A673 (cell line): ENCODE results near the gene ZNF506.
"Not testable (repeated sequence)": the region's sequence is repeated elsewhere in the genome, so short reads cannot be mapped to it uniquely, and the experiment has no call there.

Source experiments
- EZH2 ChIP-seq: fragments of 200-600 bp; sonication (generic); IDR thresholded peaks from 2 replicates; pipeline ENCODE4 v1.6.1; 2017; ENCODE audit warnings: borderline replicate concordance, low read depth, mild to moderate bottlenecking, mixed read lengths, antibody characterized with exemption, low read length; ENCODE audit not compliant: poor library complexity, severe bottlenecking
- TF ChIP-seq, protein P1 (sequence below): fragments of 300-800, 200-600 bp; sonication (generic); conservative IDR thresholded peaks from 2 replicates; pipeline ENCODE4 v1.5.1; 2017; ENCODE audit warnings: low read depth, mild to moderate bottlenecking, antibody characterized with exemption, low read length, moderate library complexity, mixed read lengths

DNA sequence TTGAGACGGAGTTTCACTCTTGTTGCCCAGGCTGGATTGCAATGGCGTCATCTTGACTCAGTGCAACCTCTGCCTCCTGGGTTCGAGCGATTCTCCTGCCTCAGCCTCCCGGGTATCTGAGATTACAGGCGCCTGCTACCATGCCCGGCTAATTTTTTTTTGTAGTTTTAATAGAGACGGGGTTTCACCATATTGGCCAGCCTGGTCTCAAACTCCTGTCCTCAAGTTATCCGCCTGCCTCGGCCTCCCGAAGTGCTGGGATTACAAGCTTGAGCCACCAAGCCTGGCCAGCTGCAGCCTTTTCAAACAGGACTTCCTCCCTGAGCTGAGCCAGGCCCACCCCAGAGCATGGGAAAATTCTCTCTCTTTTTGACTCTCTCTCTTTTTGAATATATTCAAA, 426 bp upstream of the ZNF506 start:
- TF ChIP-seq, protein P1, sequence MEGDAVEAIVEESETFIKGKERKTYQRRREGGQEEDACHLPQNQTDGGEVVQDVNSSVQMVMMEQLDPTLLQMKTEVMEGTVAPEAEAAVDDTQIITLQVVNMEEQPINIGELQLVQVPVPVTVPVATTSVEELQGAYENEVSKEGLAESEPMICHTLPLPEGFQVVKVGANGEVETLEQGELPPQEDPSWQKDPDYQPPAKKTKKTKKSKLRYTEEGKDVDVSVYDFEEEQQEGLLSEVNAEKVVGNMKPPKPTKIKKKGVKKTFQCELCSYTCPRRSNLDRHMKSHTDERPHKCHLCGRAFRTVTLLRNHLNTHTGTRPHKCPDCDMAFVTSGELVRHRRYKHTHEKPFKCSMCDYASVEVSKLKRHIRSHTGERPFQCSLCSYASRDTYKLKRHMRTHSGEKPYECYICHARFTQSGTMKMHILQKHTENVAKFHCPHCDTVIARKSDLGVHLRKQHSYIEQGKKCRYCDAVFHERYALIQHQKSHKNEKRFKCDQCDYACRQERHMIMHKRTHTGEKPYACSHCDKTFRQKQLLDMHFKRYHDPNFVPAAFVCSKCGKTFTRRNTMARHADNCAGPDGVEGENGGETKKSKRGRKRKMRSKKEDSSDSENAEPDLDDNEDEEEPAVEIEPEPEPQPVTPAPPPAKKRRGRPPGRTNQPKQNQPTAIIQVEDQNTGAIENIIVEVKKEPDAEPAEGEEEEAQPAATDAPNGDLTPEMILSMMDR: not testable (repeated sequence)
- not testable (repeated sequence) for TF ChIP-seq EZH2
